ENCODE data around the gene CPNE5.
A peak's percentile ranks its signal among the peaks of the same experiment; 100 is the strongest.

Gene CPNE5

GRCh38 chr6:36793913-36794712 lies 45.1 kb downstream of the CPNE5 start:
- no peak for DNase-seq (ENCODE audit: low read depth in 2 of 3, low spot score in 1 of 3)

- DNase-seq (ENCODE audit: low read depth in 2 of 3, low spot score in 1 of 3): no peak
Observed at GRCh38 chr6:36793296-36793912, 45.8 kb downstream of the CPNE5 start.

- DNase-seq (ENCODE audit: low read depth in 2 of 3, low spot score in 1 of 3): no peak
Observed at GRCh38 chr6:36791521-36792135, 47.6 kb downstream of the CPNE5 start.

- DNase-seq (ENCODE audit: low read depth in 2 of 3, low spot score in 1 of 3): no peak
Observed at GRCh38 chr6:36791085-36791484, 48.2 kb downstream of the CPNE5 start.

GRCh38 chr6:36788768-36789167 lies 50.5 kb downstream of the CPNE5 start:
- peak in 1 of 3 donors; percentile 8 for DNase-seq (ENCODE audit: low read depth in 2 of 3, low spot score in 1 of 3)

GRCh38 chr6:36788186-36788585 lies 51.1 kb downstream of the CPNE5 start:
- DNase-seq (ENCODE audit: low read depth in 2 of 3, low spot score in 1 of 3): no peak

GRCh38 chr6:36787210-36787609 lies 52.0 kb downstream of the CPNE5 start:
- no peak for DNase-seq (ENCODE audit: low read depth in 2 of 3, low spot score in 1 of 3)

- DNase-seq (ENCODE audit: low read depth in 2 of 3, low spot score in 1 of 3): no peak
Observed at GRCh38 chr6:36786055-36786675, 53.1 kb downstream of the CPNE5 start.

GRCh38 chr6:36784376-36784636 lies 54.9 kb downstream of the CPNE5 start:
- no peak for DNase-seq (ENCODE audit: low read depth in 2 of 3, low spot score in 1 of 3)

GRCh38 chr6:36783603-36784375 lies 55.5 kb downstream of the CPNE5 start:
- no peak for DNase-seq (ENCODE audit: low read depth in 2 of 3, low spot score in 1 of 3)

- no peak for DNase-seq (ENCODE audit: low read depth in 2 of 3, low spot score in 1 of 3)
Observed at GRCh38 chr6:36781669-36782068, 57.6 kb downstream of the CPNE5 start.

- DNase-seq (ENCODE audit: low read depth in 2 of 3, low spot score in 1 of 3): no peak
Observed at GRCh38 chr6:36780442-36781177, 58.6 kb downstream of the CPNE5 start.

GRCh38 chr6:36779227-36779626 lies 60.0 kb downstream of the CPNE5 start:
- DNase-seq (ENCODE audit: low read depth in 2 of 3, low spot score in 1 of 3): no peak

GRCh38 chr6:36777801-36778200 lies 61.4 kb downstream of the CPNE5 start:
- DNase-seq (ENCODE audit: low read depth in 2 of 3, low spot score in 1 of 3): no peak

GRCh38 chr6:36776167-36776566 lies 63.1 kb downstream of the CPNE5 start:
- DNase-seq (ENCODE audit: low read depth in 2 of 3, low spot score in 1 of 3): no peak

GRCh38 chr6:36774331-36774730 lies 64.9 kb downstream of the CPNE5 start:
- no peak for DNase-seq (ENCODE audit: low read depth in 2 of 3, low spot score in 1 of 3)

GRCh38 chr6:36772397-36772796 lies 66.8 kb downstream of the CPNE5 start:
- DNase-seq (ENCODE audit: low read depth in 2 of 3, low spot score in 1 of 3): no peak

GRCh38 chr6:36771145-36771544 lies 68.1 kb downstream of the CPNE5 start:
- DNase-seq (ENCODE audit: low read depth in 2 of 3, low spot score in 1 of 3): no peak

- peak in 1 of 3 donors; percentile 31 for DNase-seq (ENCODE audit: low read depth in 2 of 3, low spot score in 1 of 3)
Observed at GRCh38 chr6:36769676-36770499, 69.4 kb downstream of the CPNE5 start.

GRCh38 chr6:36769183-36769675 lies 70.0 kb downstream of the CPNE5 start:
- DNase-seq (ENCODE audit: low read depth in 2 of 3, low spot score in 1 of 3): no peak

Measured in stimulated activated CD4-positive, alpha-beta T cell treated with anti-CD3 and anti-CD28 coated beads, Interleukin-12 subunit alpha, Interleukin-12 subunit beta, amount 100 ng/mL, for 48 hours (primary cell).